ENCODE results near the gene JUP. TPM values are rescaled to one million over a fixed set of nuclear protein-coding genes. Genes with fewer than 3 reads are reported as not detected.

JUP gene
- total RNA-seq, 1 experiment from 2014 or later: 57.8 TPM

Other genes starting within 250 kb of the JUP start
- gene KRT9, start 214.7 kb downstream of the JUP start, total RNA-seq (2014; rRNA removed; shearing (Covaris generic)): not detected in 2 replicates
- not detected in 2 replicates for gene KRT14, start 199.8 kb downstream of the JUP start, total RNA-seq (2014; rRNA removed; shearing (Covaris generic))
- not detected in 2 replicates for gene KRT16, start 173.9 kb downstream of the JUP start, total RNA-seq (2014; rRNA removed; shearing (Covaris generic))
- not detected in 2 replicates for gene KRT17, start 162.1 kb downstream of the JUP start, total RNA-seq (2014; rRNA removed; shearing (Covaris generic))
- gene EIF1, start 97.8 kb downstream of the JUP start, total RNA-seq (2014; rRNA removed; shearing (Covaris generic)): 18.0 and 39.6 TPM in 2 replicates
- not detected in 2 replicates for gene GAST, start 74.4 kb downstream of the JUP start, total RNA-seq (2014; rRNA removed; shearing (Covaris generic))
- 1.1 and 1.6 TPM in 2 replicates for gene HAP1, start 52.1 kb downstream of the JUP start, total RNA-seq (2014; rRNA removed; shearing (Covaris generic))
- 30.5 and 40.4 TPM in 2 replicates for gene P3H4, start 25.2 kb upstream of the JUP start, total RNA-seq (2014; rRNA removed; shearing (Covaris generic))
- gene FKBP10, start 26.3 kb upstream of the JUP start, total RNA-seq (2014; rRNA removed; shearing (Covaris generic)): 207 and 220 TPM in 2 replicates
- gene NT5C3B, start 49.5 kb upstream of the JUP start, total RNA-seq (2014; rRNA removed; shearing (Covaris generic)): 75.8 and 77.8 TPM in 2 replicates
- gene KLHL10, start 51.1 kb upstream of the JUP start, total RNA-seq (2014; rRNA removed; shearing (Covaris generic)): not detected in 2 replicates
- gene KLHL11, start 78.7 kb upstream of the JUP start, total RNA-seq (2014; rRNA removed; shearing (Covaris generic)): 13.4 and 16.2 TPM in 2 replicates
- 193 and 255 TPM in 2 replicates for gene ACLY, start 132.2 kb upstream of the JUP start, total RNA-seq (2014; rRNA removed; shearing (Covaris generic))
- gene ODAD4, start 143.9 kb upstream of the JUP start, total RNA-seq (2014; rRNA removed; shearing (Covaris generic)): 1.7 TPM in 1 of 2 replicates, not detected in the other
- 55.4 and 76.7 TPM in 2 replicates for gene CNP, start 180.1 kb upstream of the JUP start, total RNA-seq (2014; rRNA removed; shearing (Covaris generic))
- 148 and 158 TPM in 2 replicates for gene DNAJC7, start 230.7 kb upstream of the JUP start, total RNA-seq (2014; rRNA removed; shearing (Covaris generic))
- 42.6 and 65.5 TPM in 2 replicates for gene NKIRAS2, start 233.4 kb upstream of the JUP start, total RNA-seq (2014; rRNA removed; shearing (Covaris generic))